Measurements from ENCODE around the gene HORMAD2.
"Not testable (repeated sequence)": the region's sequence is repeated elsewhere in the genome, so short reads cannot be mapped to it uniquely, and the experiment has no call there.

The HORMAD2 gene

DNA sequence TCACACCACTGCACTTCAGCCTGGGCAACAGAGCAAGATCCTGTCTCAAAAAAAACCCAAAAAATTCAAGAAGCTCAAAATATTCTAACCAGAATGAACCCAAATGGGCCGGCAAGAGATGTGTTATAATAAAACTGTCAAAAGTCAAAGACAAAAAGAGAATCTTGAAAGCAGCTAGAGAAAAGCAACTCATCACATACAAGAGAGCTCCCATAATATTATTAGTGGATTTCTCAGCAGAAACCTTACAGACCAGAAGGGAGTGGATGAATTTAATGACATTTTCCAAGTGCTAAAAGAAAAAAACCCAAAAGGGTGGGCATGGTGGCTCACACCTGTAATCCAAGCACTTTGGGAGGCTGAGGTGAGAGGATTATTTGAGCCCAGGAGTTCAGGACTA, 22.9 kb upstream of the HORMAD2 start:
- DNase-seq (ENCODE audit: low read depth in 3 of 3) = no peak

GRCh38 chr22:30059346-30060020, 20.8 kb upstream of the HORMAD2 start:
- DNase-seq (ENCODE audit: low read depth in 3 of 3) = not testable (repeated sequence)

GRCh38 chr22:30061094-30061493, 19.2 kb upstream of the HORMAD2 start:
- not testable (repeated sequence) for DNase-seq (ENCODE audit: low read depth in 3 of 3)

GRCh38 chr22:30062259-30062658, 18.0 kb upstream of the HORMAD2 start:
- DNase-seq (ENCODE audit: low read depth in 3 of 3) = no peak

DNA sequence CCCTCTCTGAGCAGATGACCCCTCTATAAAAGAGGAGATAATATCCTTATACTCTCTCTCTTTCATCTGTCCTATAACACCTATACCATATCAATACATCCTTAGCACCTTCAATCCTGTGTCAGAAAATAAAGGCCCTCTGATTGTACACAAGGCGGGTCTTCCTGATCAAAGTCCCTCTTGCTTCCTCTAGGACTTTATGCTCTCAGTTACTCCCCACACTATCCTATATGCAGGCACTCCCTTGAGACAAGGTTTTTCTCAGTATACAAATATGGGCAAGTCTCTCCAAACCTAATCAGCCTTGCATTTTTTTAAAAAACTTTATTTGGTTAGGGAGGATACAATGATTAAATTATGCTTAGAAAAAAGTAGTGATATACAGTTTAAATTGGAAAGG, 17.3 kb upstream of the HORMAD2 start:
- DNase-seq (ENCODE audit: low read depth in 3 of 3) = no peak

DNA sequence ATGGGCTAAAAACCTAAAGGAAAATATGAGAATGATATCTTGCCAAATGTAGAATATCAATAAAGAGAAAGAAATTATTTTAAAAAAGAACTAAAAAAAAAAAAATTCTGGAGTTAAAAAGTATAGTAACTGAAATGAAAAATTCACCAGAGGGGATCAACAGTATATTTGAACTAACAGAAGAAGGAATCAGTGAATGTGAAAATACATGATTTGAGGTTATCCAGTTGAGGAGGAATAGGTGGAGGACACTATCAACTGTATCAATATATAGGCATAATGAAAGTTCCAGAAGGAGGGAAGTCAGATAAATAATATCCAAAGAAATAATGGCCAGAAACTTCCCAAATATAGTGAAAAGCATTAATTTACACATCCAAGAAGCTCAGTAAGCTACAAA, 16.1 kb upstream of the HORMAD2 start:
- no peak for DNase-seq (ENCODE audit: low read depth in 3 of 3)

DNA sequence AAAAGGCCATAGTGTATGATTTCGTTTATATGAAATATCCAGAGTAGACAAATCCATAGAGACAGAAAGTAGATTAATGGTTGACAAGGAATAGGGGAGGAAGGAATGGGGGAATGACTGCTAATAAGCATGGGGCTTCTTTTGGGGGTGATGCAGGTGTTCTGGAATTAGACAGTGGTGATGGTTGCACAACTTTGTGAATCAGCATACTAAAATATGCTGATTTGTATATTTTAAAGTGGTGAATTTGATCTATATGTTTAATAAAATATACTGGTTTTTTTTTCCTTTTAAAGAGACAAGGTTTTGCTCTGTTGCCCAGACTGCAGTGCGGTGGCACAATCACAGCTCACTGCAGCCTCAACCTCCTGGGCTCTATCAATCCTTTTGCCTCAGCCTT, 6.5 kb upstream of the HORMAD2 start:
- no peak for DNase-seq (ENCODE audit: low read depth in 3 of 3)

DNA sequence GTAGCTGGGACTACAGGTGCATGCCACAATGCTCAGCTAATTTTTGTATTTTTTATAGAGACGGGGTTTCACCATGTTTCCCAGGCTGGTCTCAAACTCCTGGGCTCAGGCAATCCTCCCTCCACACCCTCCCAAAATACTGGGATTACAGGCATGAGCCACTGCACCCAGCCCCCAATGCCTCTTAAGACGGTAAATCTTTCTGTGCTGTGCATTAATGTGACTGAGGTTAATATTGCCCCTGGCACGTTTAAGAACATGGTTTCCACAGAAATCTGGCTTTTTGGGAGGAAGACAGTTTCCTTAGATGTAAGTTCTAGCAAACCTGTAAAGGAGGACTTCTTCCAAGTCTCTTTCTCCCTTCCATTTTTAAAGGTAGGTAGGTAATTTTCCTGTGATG, 6.1 kb upstream of the HORMAD2 start:
- no peak for DNase-seq (ENCODE audit: low read depth in 3 of 3)

DNA sequence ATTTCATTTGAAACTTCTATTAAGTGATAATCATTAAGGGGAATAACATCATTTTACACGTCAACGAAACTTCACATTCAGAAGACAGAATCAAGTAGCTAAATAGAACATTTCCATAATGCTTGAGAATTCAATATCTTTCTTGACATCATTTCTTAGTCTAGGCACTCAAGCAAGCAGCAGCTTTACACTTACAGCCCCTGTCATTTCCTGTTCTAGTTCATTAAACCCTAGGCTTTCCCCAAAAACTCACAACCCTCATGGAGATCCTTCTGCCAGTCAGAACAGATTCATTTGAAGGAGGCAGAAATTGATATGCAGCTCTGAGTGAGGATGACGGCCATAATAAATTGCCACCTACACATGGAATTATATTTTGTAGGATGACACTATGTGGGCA, 5.3 kb upstream of the HORMAD2 start:
- no peak for DNase-seq (ENCODE audit: low read depth in 3 of 3)

- DNase-seq (ENCODE audit: low read depth in 3 of 3) = no peak
Observed at GRCh38 chr22:30077279-30077880, 2.9 kb upstream of the HORMAD2 start.

DNA sequence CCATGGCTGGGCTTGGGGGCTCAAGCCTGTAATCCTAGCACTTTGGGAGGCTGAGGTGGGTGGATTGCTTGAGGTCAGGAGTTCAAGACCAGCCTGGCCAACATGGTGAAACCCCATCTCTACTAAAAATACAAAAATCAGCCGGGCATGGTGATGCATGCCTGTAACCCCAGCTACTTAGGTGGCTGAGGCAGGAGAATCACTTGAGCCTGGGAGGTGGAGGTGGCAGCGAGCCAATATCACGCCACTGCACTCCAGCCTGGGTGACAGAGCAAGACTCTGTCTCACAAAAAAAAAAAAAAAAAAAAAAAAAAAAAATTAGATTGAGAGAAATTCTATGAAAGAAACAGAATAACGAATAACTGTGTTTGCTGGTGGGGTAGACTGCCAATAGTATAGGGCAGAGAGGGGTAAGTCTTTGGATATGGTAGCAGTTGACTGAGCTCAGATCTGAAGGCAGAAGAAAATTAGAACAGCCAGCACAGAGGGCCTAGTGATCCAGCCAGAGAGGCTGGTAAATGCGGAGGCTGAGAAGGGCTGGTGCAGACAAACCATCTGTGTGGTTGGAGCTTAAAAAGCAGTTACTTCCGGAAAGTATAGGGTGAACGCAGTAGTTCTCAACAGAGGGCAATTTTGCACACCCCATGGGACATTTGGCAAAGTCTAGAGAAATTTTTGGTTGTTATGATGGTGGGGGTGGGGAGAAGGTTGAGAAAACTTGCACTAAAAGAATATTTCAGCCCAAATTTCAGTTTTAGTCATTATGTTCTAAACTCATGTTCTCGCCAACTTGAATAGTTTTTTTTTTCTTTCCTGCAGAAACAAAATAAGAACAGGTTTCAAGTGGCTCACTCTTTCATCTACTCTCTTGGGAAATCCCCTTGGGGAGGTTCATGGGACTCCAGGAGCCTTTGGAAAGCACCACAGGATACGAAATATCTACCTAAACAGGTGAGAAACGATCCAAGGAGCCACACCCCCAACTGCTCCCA, 1.6 kb upstream of the HORMAD2 start:
- DNase-seq (ENCODE audit: low read depth in 3 of 3) = no peak

GRCh38 chr22:30080805-30081204, 541 bp downstream of the HORMAD2 start:
- no peak for DNase-seq (ENCODE audit: low read depth in 3 of 3)

DNA sequence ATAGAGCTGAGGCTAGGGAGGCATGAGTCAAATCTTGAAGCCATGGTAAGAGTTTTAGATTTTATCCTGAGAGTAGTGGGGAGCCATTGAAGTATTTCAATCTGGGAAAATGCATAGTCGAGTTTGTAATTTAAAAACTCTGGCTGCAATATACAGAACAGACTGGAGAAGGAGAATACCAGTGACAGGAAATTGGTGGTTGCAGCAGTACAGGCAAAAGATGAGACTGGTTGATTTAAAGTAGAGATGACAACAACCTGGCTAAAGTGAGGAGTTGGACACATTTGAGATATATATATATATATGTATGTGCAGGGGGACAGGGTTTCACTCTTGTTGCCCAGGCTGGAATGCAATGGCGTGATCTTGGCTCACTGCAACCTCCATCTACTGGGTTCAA, 6.2 kb downstream of the HORMAD2 start:
- DNase-seq (ENCODE audit: low read depth in 3 of 3) = no peak

GRCh38 chr22:30087037-30087436, 6.8 kb downstream of the HORMAD2 start:
- not testable (repeated sequence) for DNase-seq (ENCODE audit: low read depth in 3 of 3)

GRCh38 chr22:30087611-30088010, 7.3 kb downstream of the HORMAD2 start:
- no peak for DNase-seq (ENCODE audit: low read depth in 3 of 3)

GRCh38 chr22:30088468-30088867, 8.2 kb downstream of the HORMAD2 start:
- no peak for DNase-seq (ENCODE audit: low read depth in 3 of 3)

- no peak for DNase-seq (ENCODE audit: low read depth in 3 of 3)
Observed at GRCh38 chr22:30089655-30089974, 9.4 kb downstream of the HORMAD2 start.

GRCh38 chr22:30092686-30093085, 12.4 kb downstream of the HORMAD2 start:
- DNase-seq (ENCODE audit: low read depth in 3 of 3) = no peak

DNA sequence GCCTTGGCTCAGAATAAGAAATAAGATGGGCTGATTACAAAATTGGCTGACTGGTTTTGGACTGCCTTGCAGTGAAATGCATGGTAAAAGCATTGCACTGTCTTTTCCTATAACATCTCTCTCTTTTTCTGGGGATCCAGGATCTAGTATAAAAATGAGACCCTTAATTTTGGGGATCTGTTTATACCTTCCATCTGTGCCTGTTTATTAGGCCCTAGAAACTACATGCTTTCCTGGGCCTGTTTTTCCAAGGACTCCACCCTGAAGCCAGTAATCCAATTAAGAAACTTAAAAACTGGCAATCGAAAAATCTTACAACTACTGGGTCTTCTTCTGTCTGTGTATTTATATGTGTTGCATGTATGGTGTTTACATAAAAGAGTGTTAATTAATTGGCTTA, 14.5 kb downstream of the HORMAD2 start:
- no peak for DNase-seq (ENCODE audit: low read depth in 3 of 3)

DNA sequence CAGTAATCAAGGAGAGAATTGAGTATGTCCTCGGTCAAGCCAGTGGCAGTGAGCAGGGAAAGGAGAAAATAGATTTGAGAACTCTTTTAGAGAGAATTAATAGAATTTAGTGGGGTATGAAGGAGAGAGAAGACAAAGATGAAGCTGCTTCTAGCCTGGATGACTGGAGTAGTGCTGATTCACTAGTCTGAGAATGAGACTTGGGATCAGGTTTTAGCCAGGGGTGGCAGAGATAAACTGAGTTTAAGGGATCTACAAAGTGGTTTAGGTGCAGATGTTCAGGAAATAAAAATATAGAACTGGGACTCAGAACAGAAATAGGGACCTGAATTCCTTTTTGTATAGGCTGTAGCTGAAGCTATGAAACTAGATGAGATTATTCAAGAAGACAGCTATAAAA, 17.6 kb downstream of the HORMAD2 start:
- DNase-seq (ENCODE audit: low read depth in 3 of 3) = no peak

- DNase-seq (ENCODE audit: low read depth in 3 of 3) = not testable (repeated sequence)
Observed at GRCh38 chr22:30100770-30101169, 20.5 kb downstream of the HORMAD2 start.

- DNase-seq (ENCODE audit: low read depth in 3 of 3) = no peak
Observed at GRCh38 chr22:30104501-30105156, 24.4 kb downstream of the HORMAD2 start.

All from stimulated activated CD4-positive, alpha-beta T cell treated with anti-CD3 and anti-CD28 coated beads, TNF-alpha, amount 100 ng/mL, for 4 hours (primary cell).